HepG2 (cell line): ENCODE data around the gene DIMT1. TPM values are rescaled to one million over a fixed set of nuclear protein-coding genes. Genes with fewer than 3 reads are reported as not detected.

Experiments used
- CBFB ChIP-seq: sonication (generic); formaldehyde crosslinking; IDR thresholded peaks from 2 replicates; pipeline ENCODE4 v1.4.0; 2020; ENCODE audit warnings: missing genetic modification reagents
- CHCHD3 ChIP-seq: sonication (generic); formaldehyde crosslinking; IDR thresholded peaks from 2 replicates; pipeline ENCODE4 v1.8.0; 2022; ENCODE audit warnings: mild to moderate bottlenecking, missing genetic modification reagents, moderate library complexity
- ETV6 ChIP-seq: sonication (generic); formaldehyde crosslinking; conservative IDR thresholded peaks from 2 replicates; pipeline ENCODE4 v1.4.0; 2020; ENCODE audit warnings: missing genetic modification reagents
- GLMP ChIP-seq: sonication (generic); formaldehyde crosslinking; IDR thresholded peaks from 2 replicates; pipeline ENCODE4 v1.9.0; 2021; ENCODE audit warnings: missing genetic modification reagents, mild to moderate bottlenecking, borderline replicate concordance
- KDM3A ChIP-seq: IDR thresholded peaks from 2 replicates; pipeline ENCODE4 v1.6.1; 2018; ENCODE audit warnings: low read depth, missing compliant biosample characterization
- MTA3 ChIP-seq: sonication (generic); formaldehyde crosslinking; IDR thresholded peaks from 2 replicates; pipeline ENCODE4 v1.4.0; 2020; ENCODE audit warnings: missing genetic modification reagents
- PCBP2 ChIP-seq: fragments of 200-400 bp; formaldehyde crosslinking; optimal IDR thresholded peaks from 2 replicates; pipeline ENCODE3; 2018; ENCODE audit warnings: low read length, low read depth; ENCODE audit not compliant: poor library complexity, severe bottlenecking
- PHF8 ChIP-seq: sonication (generic); formaldehyde crosslinking; IDR thresholded peaks from 2 replicates; pipeline ENCODE4 v1.5.0; 2020; ENCODE audit warnings: missing genetic modification reagents
- RBM22 ChIP-seq: fragments of 200-400 bp; formaldehyde crosslinking; optimal IDR thresholded peaks from 2 replicates; pipeline ENCODE3; 2017; ENCODE audit warnings: mild to moderate bottlenecking, low read length, moderate library complexity
- RFX1 ChIP-seq: fragments of 450-650 bp; IDR thresholded peaks from 2 replicates; pipeline ENCODE4 v1.6.1; 2017
- RFX3 ChIP-seq: IDR thresholded peaks from 2 replicates; pipeline ENCODE4 v1.6.1; 2016; ENCODE audit warnings: missing biosample characterization, missing genetic modification reagents
- RFX5 ChIP-seq: IDR thresholded peaks from 2 replicates; pipeline ENCODE4 v1.6.1; 2011; ENCODE audit warnings: low read depth, low read length, improper control_type of control experiment
- SCMH1 ChIP-seq: sonication (generic); formaldehyde crosslinking; IDR thresholded peaks from 2 replicates; pipeline ENCODE4 v1.9.0; 2021; ENCODE audit warnings: missing genetic modification reagents, mild to moderate bottlenecking, borderline replicate concordance
- TAF15 ChIP-seq: fragments of 200-400 bp; formaldehyde crosslinking; IDR thresholded peaks from one replicate; pipeline ENCODE4 v1.6.1; 2018; ENCODE audit warnings: mild to moderate bottlenecking, low read depth, low read length; ENCODE audit not compliant: poor library complexity, severe bottlenecking
- TRIM24 ChIP-seq: sonication (generic); formaldehyde crosslinking; IDR thresholded peaks from 2 replicates; pipeline ENCODE4 v1.8.0; 2022; ENCODE audit warnings: mild to moderate bottlenecking, missing genetic modification reagents
- ZNF556 ChIP-seq: sonication (generic); formaldehyde crosslinking; IDR thresholded peaks from 2 replicates; pipeline ENCODE4 v1.4.0; 2020; ENCODE audit warnings: mild to moderate bottlenecking, missing genetic modification reagents, borderline replicate concordance
- ZNF562 ChIP-seq: sonication (generic); formaldehyde crosslinking; IDR thresholded peaks from 2 replicates; pipeline ENCODE4 v1.8.0; 2022; ENCODE audit warnings: missing genetic modification reagents, borderline replicate concordance
- ZNF639 ChIP-seq: conservative IDR thresholded peaks from 2 replicates; pipeline ENCODE4 v1.6.1; 2018; ENCODE audit warnings: missing genetic modification reagents
- ZNF674 ChIP-seq: sonication (generic); formaldehyde crosslinking; IDR thresholded peaks from 2 replicates; pipeline ENCODE4 v1.5.0; 2020; ENCODE audit warnings: low read depth, mild to moderate bottlenecking, missing genetic modification reagents
- ZNF710 ChIP-seq: sonication (generic); formaldehyde crosslinking; IDR thresholded peaks from 2 replicates; pipeline ENCODE4 v1.5.0; 2020; ENCODE audit warnings: mild to moderate bottlenecking, missing genetic modification reagents, borderline replicate concordance
- ZNF780A ChIP-seq: sonication (generic); formaldehyde crosslinking; IDR thresholded peaks from 2 replicates; pipeline ENCODE4 v1.8.0; 2022; ENCODE audit warnings: mild to moderate bottlenecking, missing genetic modification reagents, moderate library complexity
- ZNF816 ChIP-seq: sonication (generic); formaldehyde crosslinking; IDR thresholded peaks from 2 replicates; pipeline ENCODE4 v1.8.0; 2022; ENCODE audit warnings: missing genetic modification reagents, mild to moderate bottlenecking, borderline replicate concordance
- ZNF883 ChIP-seq: sonication (generic); formaldehyde crosslinking; IDR thresholded peaks from 2 replicates; pipeline ENCODE4 v1.5.1; 2020; ENCODE audit warnings: mild to moderate bottlenecking, missing genetic modification reagents; ENCODE audit errors: not compliant biosample characterization
- ZSCAN12 ChIP-seq: sonication (generic); formaldehyde crosslinking; IDR thresholded peaks from 2 replicates; pipeline ENCODE4 v1.9.0; 2021; ENCODE audit warnings: mild to moderate bottlenecking, missing genetic modification reagents
- polyA plus RNA-seq, 8 experiments: library from polyadenylated mRNA; depleted of rRNA in 3 of 8; stranded (reverse) in 7 of 8; unstranded in 1 of 8; fragments of >200 nt; fragmentation: Illumina TruSeq in 4 of 8; extraction: Trizol in 4 of 8; gene quantifications; 2 replicates each; pipeline versions ENCODE4 v1.2.1 to v1.2.3, GENCODE V29; 2011 to 2016; ENCODE audit warnings: low read depth in 4 of 8, missing spikeins in 1 of 8, mixed read lengths in 1 of 8; ENCODE audit not compliant: insufficient read depth in 1 of 8
- total RNA-seq, 5 experiments: library from RNA; depleted of rRNA; stranded (reverse); fragments of >200 nt; fragmentation: Illumina TruSeq; extraction: Trizol; gene quantifications; 2 replicates each; pipeline ENCODE4 v1.2.3, GENCODE V29; 2016; ENCODE audit warnings: low read depth in 1 of 5
- TF ChIP-seq, protein P1 (sequence below): sonication (generic); formaldehyde crosslinking; IDR thresholded peaks from 2 replicates; pipeline ENCODE4 v1.5.1; 2020; ENCODE audit warnings: mild to moderate bottlenecking, missing genetic modification reagents, borderline replicate concordance

DIMT1 gene
- total and polyA plus RNA-seq, 2 of the 13 experiments (the other 11 are each of a cell fraction or from before 2014, with no cell fraction given) = 16.1 to 35.2 TPM

DNA sequence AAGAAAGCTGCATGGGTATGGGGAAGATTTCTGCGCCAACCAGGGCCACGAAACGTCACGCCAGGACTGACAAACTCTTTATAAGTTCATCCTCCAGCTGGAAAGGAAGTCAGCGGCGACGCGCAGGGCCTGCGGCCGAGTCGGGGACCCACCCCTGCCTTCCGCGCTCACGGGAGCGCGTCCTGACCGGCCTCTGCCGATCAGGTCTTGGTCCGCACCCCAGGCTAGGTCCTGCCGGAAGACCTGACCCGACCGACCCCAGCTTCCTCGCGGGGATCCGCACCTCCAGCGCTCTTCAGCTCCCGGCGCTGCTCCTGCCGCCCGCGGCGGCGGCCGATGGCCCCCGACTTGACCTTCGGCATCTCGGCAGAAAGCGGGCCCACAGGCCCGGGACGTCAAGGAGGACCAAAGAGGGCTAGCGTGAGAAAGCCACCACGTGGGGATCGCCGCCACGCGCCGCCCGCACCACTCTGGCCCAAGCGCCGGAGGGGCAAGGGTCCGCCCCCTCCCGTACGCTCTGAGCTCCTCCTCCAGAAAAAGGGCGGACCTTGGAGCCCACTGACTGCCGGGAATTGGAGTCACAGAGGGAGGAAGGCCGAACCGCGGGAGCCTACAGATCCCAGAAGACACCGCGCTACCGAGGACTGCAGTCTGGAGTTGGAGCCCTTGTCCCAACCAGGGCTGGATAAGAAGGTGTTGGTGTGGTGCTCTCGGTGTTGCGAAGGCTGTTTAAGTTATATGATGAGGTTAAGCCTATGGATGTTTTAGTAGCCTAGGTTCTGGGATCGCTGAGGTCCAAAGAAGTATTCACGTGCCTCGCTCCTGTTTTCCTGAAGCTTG lies at the start of gene DIMT1 (continued):
- TF ChIP-seq ZNF710 (CRISPR knock-in tag) (peak; percentile 83; the same call in 1 of the 2 replicates), ZSCAN12 (peak; percentile 61; the same call in 1 of the 2 replicates), GLMP (no peak), ZNF780A (CRISPR knock-in tag) (peak; percentile 86), ETV6 (CRISPR knock-in tag) (peak; percentile 74; the same call in 1 of the 2 replicates), ZNF816 (peak; percentile 77; the same call in 1 of the 2 replicates), ZNF883 (CRISPR knock-in tag) (peak; percentile 80), MTA3 (CRISPR knock-in tag) (no peak), PHF8 (peak; percentile 99), RBM22 (no peak), SCMH1 (CRISPR knock-in tag) (no peak), TAF15 (peak; percentile 23), CHCHD3 (CRISPR knock-in tag) (peak; percentile 76), KDM3A (CRISPR knock-in tag) (peak; percentile 79; the same call in 1 of the 2 replicates), PCBP2 (no peak), ZNF556 (CRISPR knock-in tag) (peak; percentile 82), ZNF562 (CRISPR knock-in tag) (no peak), RFX3 (0 out of 2 replicates have a peak, but pooled peaks have one; percentile 9), ZNF674 (CRISPR knock-in tag) (no peak), RFX5 (no peak), RFX1 (no peak), TRIM24 (CRISPR knock-in tag) (no peak), CBFB (peak; percentile 39; the same call in 1 of the 2 replicates), ZNF639 (CRISPR knock-in tag) (no peak; the same call in none of the 2 replicates)
- TF ChIP-seq, protein P1, sequence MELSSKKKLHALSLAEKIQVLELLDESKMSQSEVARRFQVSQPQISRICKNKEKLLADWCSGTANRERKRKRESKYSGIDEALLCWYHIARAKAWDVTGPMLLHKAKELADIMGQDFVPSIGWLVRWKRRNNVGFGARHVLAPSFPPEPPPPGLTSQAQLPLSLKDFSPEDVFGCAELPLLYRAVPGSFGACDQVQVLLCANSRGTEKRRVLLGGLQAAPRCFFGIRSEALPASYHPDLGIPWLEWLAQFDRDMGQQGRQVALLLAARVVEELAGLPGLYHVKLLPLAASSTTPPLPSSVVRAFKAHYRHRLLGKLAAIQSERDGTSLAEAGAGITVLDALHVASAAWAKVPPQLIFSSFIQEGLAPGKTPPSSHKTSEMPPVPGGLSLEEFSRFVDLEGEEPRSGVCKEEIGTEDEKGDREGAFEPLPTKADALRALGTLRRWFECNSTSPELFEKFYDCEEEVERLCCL (CRISPR knock-in tag) = no peak
